ENCODE measurements around the gene TBL1X.

TBL1X gene

DNA sequence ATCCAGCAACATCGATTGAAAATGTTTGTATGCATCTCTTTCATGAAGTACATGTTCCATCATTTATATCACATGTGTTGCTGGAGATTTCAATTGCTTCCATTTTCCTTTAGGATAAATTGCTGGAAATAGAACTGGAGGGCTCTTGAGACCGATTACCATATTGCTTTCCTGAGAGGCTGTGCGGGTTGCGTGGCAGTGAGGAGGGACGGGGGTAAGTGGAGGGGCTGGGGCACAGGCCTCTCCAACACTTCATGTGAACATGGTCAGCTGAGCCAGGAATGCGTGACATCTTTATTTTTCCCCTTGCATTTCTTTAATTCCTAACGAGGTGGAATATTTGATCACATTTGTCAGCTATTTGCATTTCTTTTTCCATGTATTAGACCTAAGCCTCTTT lies 144.6 kb downstream of the TBL1X start:
- H3K27ac ChIP-seq, result no peak overlapping the region

DNA sequence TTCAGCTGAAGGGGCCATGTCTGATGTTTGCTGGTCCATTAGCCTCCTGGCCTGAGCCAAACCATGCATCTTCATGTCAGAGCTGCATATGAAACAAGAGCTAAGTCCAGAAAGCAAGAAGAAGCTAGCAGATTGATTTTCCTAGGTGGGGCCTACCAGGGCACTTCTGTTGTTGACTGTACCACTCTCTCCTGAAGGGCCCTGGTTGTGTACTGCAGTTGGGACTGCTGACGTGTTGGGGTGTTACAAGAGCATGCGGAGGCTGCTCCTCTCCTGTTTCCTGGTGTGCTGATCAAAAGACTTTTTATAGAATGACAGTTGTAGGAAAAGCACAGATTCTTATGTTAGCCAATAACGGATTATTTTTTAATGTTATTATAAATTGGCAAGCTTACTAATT lies 145.1 kb downstream of the TBL1X start:
- peaks cover 14% of the 10 kb centered on the region for H3K4me1 ChIP-seq
- peaks cover 8% of the 10 kb centered on the region; the same call in 1 of the 2 replicates for H3K36me3 ChIP-seq
- no peak overlapping the region for H3K4me3 ChIP-seq
- H3K4me2 ChIP-seq, result no peak overlapping the region
- peaks cover 6% of the 10 kb centered on the region; the same call in 1 of the 2 replicates for H3K9me3 ChIP-seq
- no peak for TF ChIP-seq Cebpa-rat (IDR thresholded peaks at IDR 0.05)
- H3K27me3 ChIP-seq, result no peaks in the 10 kb centered on the region
- H4K20me1 ChIP-seq, result peaks cover 81% of the 10 kb centered on the region
- H3K27ac ChIP-seq, result no peak overlapping the region
- no peak overlapping the region for H3K9ac ChIP-seq

More for the DNA sequence above, 144.6 kb downstream of the TBL1X start:
- no peak for TF ChIP-seq Cebpa-rat (IDR thresholded peaks at IDR 0.05)
- peaks cover 13% of the 10 kb centered on the region for H3K36me3 ChIP-seq
- peaks cover 9% of the 10 kb centered on the region; the same call in 1 of the 2 replicates for H3K9me3 ChIP-seq
- H3K9ac ChIP-seq, result no peak overlapping the region
- H3K27me3 ChIP-seq, result no peaks in the 10 kb centered on the region
- peaks cover 81% of the 10 kb centered on the region for H4K20me1 ChIP-seq
- peaks cover 14% of the 10 kb centered on the region for H3K4me1 ChIP-seq
- no peak overlapping the region for H3K4me3 ChIP-seq
- H3K4me2 ChIP-seq, result no peak overlapping the region

DNA sequence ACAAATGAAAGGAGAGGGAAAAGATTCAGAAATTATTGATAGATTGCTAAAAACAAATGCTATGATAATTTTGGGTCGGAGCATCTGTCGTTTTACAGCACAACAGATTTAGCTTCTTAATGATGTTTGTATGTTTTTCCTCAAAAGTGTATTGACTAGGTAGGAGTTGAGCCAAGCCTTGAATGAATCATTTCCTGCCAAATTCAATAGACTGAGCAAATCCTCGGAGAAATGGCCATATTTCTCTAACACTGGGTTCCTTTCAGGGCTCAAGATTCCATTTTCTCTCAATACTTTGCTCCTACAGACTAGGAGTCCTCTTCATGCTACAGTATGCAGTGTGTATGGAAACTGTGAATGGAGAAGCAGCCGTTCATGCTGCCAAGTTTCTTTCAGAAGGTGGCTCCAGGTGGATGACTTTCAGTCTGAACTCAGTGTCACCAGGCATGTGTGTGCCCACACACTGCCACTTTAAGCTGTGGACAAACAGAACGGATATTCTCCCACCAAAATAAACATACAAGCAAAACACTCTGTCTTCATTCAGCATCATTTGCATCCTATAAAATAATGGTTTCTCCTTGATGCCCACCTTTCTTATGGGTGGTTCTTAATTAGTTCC lies 146.0 kb downstream of the TBL1X start:
- Histone ChIP-seq H3K27me3 (no peaks in the 10 kb centered on the region), H3K9me3 (0 out of 2 replicates have a peak, but pooled peaks cover 2% of the 10 kb centered on the region), H3K36me3 (peaks cover 3% of the 10 kb centered on the region; the same call in 1 of the 2 replicates), H3K27ac (no peak overlapping the region), H3K4me3 (no peak overlapping the region), H3K4me1 (peaks cover 14% of the 10 kb centered on the region), H3K9ac (no peak overlapping the region), H4K20me1 (peaks cover 81% of the 10 kb centered on the region), H3K4me2 (no peak overlapping the region)
- no peak for TF ChIP-seq Cebpa-rat (IDR thresholded peaks at IDR 0.05)

- Histone ChIP-seq H3K9me3 (no peaks in the 10 kb centered on the region), H3K4me3 (no peak overlapping the region), H3K4me2 (no peak overlapping the region), H3K27ac (no peak overlapping the region), H3K36me3 (no peaks in the 10 kb centered on the region; the same call in 1 of the 2 replicates), H3K27me3 (no peaks in the 10 kb centered on the region), H4K20me1 (peaks cover 75% of the 10 kb centered on the region), H3K4me1 (peaks cover 14% of the 10 kb centered on the region), H3K9ac (no peak overlapping the region)
- no peak for TF ChIP-seq Cebpa-rat (IDR thresholded peaks at IDR 0.05)
Observed at GRCh38 chrX:9611436-9612145, 146.7 kb downstream of the TBL1X start.

GRCh38 chrX:9612146-9612505 lies 147.3 kb downstream of the TBL1X start:
- H3K4me2 ChIP-seq, result no peak overlapping the region
- no peaks in the 10 kb centered on the region; the same call in 1 of the 2 replicates for H3K36me3 ChIP-seq
- no peak overlapping the region for H3K4me3 ChIP-seq
- H3K27ac ChIP-seq, result no peak overlapping the region
- H3K9me3 ChIP-seq, result no peaks in the 10 kb centered on the region
- TF ChIP-seq Cebpa-rat (IDR thresholded peaks at IDR 0.05), result no peak
- H3K27me3 ChIP-seq, result no peaks in the 10 kb centered on the region
- peaks cover 75% of the 10 kb centered on the region for H4K20me1 ChIP-seq
- H3K4me1 ChIP-seq, result peaks cover 14% of the 10 kb centered on the region
- no peak overlapping the region for H3K9ac ChIP-seq

DNA sequence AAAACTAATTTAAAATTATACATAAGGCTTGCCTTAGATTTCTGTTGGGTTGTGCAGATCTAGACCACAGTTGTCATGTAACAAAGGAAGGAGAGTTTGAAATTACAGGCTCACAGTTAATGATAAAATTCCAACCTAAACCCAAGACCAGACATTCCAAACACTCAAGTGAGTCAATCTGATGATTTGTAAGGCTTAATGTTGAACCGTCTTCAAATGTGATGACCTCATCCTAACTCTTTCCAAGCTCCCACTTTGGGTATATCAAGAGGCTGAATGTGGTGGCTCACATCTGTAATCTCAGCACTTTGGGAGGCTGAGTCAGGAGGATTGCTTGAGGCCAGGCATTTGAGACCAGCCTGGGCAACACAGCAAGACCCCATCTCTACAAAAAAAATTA lies 149.2 kb downstream of the TBL1X start:
- H3K27me3 ChIP-seq, result no peaks in the 10 kb centered on the region
- H3K36me3 ChIP-seq, result no peaks in the 10 kb centered on the region
- no peak overlapping the region for H3K9ac ChIP-seq
- H3K4me3 ChIP-seq, result no peak overlapping the region
- H3K9me3 ChIP-seq, result no peaks in the 10 kb centered on the region
- H4K20me1 ChIP-seq, result peaks cover 73% of the 10 kb centered on the region; the same call in 1 of the 2 replicates
- H3K4me2 ChIP-seq, result no peak overlapping the region
- TF ChIP-seq Cebpa-rat (IDR thresholded peaks at IDR 0.05), result no peak
- peaks cover 9% of the 10 kb centered on the region for H3K4me1 ChIP-seq
- no peak overlapping the region for H3K27ac ChIP-seq

DNA sequence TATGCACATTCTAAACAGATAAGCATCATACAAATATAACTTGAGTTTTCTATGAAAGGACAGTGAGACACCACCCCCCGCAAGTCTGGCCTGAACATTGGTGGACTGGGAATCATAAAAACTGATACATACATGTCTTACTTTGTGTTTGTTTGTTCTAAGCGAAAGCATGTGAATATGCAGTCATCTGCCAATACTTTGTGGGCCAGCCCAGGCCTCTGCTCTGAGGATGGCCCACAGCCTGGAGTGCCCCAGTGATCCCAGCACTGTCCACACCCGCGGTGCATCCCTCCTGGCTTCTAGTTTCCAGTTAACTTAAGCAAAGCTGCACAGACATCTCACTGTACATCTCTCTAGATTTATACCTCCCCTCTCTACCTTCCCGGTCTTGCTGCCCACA lies 154.3 kb downstream of the TBL1X start:
- no peak overlapping the region for H3K9ac ChIP-seq

GRCh38 chrX:9619581-9619980 lies 154.7 kb downstream of the TBL1X start:
- 0 out of 2 replicates have a peak, but pooled peaks cover 10% of the 10 kb centered on the region for H3K36me3 ChIP-seq
- peaks cover 11% of the 10 kb centered on the region for H3K4me1 ChIP-seq
- no peak overlapping the region for H3K27ac ChIP-seq
- H3K4me3 ChIP-seq, result no peak overlapping the region
- H3K27me3 ChIP-seq, result no peaks in the 10 kb centered on the region
- no peak overlapping the region for H3K4me2 ChIP-seq
- no peaks in the 10 kb centered on the region for H3K9me3 ChIP-seq
- no peak for TF ChIP-seq Cebpa-rat (IDR thresholded peaks at IDR 0.05)
- H3K9ac ChIP-seq, result no peak overlapping the region
- peaks cover 92% of the 10 kb centered on the region for H4K20me1 ChIP-seq

More for the DNA sequence above, 154.3 kb downstream of the TBL1X start:
- H3K36me3 ChIP-seq, result 0 out of 2 replicates have a peak, but pooled peaks cover 10% of the 10 kb centered on the region
- no peak overlapping the region for H3K4me3 ChIP-seq
- no peaks in the 10 kb centered on the region for H3K27me3 ChIP-seq
- H3K4me1 ChIP-seq, result peaks cover 6% of the 10 kb centered on the region
- peaks cover 91% of the 10 kb centered on the region for H4K20me1 ChIP-seq
- no peak for TF ChIP-seq Cebpa-rat (IDR thresholded peaks at IDR 0.05)
- no peak overlapping the region for H3K27ac ChIP-seq
- no peak overlapping the region for H3K4me2 ChIP-seq
- H3K9me3 ChIP-seq, result no peaks in the 10 kb centered on the region

- peaks cover 12% of the 10 kb centered on the region for H3K4me1 ChIP-seq
- H3K27ac ChIP-seq, result no peak overlapping the region
- no peaks in the 10 kb centered on the region for H3K27me3 ChIP-seq
- no peak for TF ChIP-seq Cebpa-rat (IDR thresholded peaks at IDR 0.05)
- no peak overlapping the region for H3K4me2 ChIP-seq
- no peaks in the 10 kb centered on the region for H3K9me3 ChIP-seq
- no peak overlapping the region for H3K9ac ChIP-seq
- H3K4me3 ChIP-seq, result no peak overlapping the region
- H4K20me1 ChIP-seq, result peaks cover 93% of the 10 kb centered on the region
- H3K36me3 ChIP-seq, result 0 out of 2 replicates have a peak, but pooled peaks cover 10% of the 10 kb centered on the region
Observed at GRCh38 chrX:9622128-9622527, 157.3 kb downstream of the TBL1X start.

GRCh38 chrX:9626379-9626778 lies 161.5 kb downstream of the TBL1X start:
- Histone ChIP-seq H3K4me1 (peaks cover 12% of the 10 kb centered on the region), H3K27ac (no peak overlapping the region), H3K4me3 (no peak overlapping the region)

More at GRCh38 chrX:9626379-9626778, 161.5 kb downstream of the TBL1X start:
- Histone ChIP-seq H3K4me2 (no peak overlapping the region), H3K9ac (no peak overlapping the region), H3K9me3 (no peaks in the 10 kb centered on the region), H3K27me3 (no peaks in the 10 kb centered on the region), H4K20me1 (peaks cover 88% of the 10 kb centered on the region), H3K36me3 (no peaks in the 10 kb centered on the region)
- no peak for TF ChIP-seq Cebpa-rat (IDR thresholded peaks at IDR 0.05)

Measured in BLaER1 (cell line).